ENCODE measurements around the gene AHNAK2.

GRCh38 chr14:104971447-104972240, 6.5 kb downstream of the AHNAK2 start:
- TF ChIP-seq, protein P1, sequence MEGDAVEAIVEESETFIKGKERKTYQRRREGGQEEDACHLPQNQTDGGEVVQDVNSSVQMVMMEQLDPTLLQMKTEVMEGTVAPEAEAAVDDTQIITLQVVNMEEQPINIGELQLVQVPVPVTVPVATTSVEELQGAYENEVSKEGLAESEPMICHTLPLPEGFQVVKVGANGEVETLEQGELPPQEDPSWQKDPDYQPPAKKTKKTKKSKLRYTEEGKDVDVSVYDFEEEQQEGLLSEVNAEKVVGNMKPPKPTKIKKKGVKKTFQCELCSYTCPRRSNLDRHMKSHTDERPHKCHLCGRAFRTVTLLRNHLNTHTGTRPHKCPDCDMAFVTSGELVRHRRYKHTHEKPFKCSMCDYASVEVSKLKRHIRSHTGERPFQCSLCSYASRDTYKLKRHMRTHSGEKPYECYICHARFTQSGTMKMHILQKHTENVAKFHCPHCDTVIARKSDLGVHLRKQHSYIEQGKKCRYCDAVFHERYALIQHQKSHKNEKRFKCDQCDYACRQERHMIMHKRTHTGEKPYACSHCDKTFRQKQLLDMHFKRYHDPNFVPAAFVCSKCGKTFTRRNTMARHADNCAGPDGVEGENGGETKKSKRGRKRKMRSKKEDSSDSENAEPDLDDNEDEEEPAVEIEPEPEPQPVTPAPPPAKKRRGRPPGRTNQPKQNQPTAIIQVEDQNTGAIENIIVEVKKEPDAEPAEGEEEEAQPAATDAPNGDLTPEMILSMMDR (IDR thresholded peaks at IDR 0.05; ENCODE audit: low read depth, low read length): no peak
- no peak for TF ChIP-seq POLR2A (IDR thresholded peaks at IDR 0.05; ENCODE audit: extremely low read depth, insufficient read length)

Data from NB4 (cell line).